PC-3 (cell line): ENCODE results near the gene RUFY1. TPM values are rescaled to one million over a fixed set of nuclear protein-coding genes. Genes with fewer than 3 reads are reported as not detected.
"Not testable (repeated sequence)": the region's sequence is repeated elsewhere in the genome, so short reads cannot be mapped to it uniquely, and the experiment has no call there.

ENCODE experiments used
- ATAC-seq: fragments of 200-7000 bp; cut with Tn5 transposase; 2 replicates; pipeline ENCODE4 v1.9.1; 2020; ENCODE audit warnings: mild to moderate bottlenecking, moderate library complexity
- BruUV-seq: library from RNA; stranded (reverse); fragments of 400-500 nt; replicated peaks from 2 replicates; lab custom pipeline; 2021; lab: Mats Ljungman, UMichigan
- CTCF ChIA-PET: fragments of 300-600 bp; sonication (Branson Sonifier 250); formaldehyde crosslinking; loops from one replicate; lab custom pipeline; 2022; ENCODE audit warnings: antibody characterized with exemption; lab: Charles Lee
- POLR2A ChIA-PET: fragments of 300-600 bp; sonication (Branson Sonifier 250); formaldehyde crosslinking; loops from one replicate; lab custom pipeline; 2022; ENCODE audit warnings: antibody characterized with exemption; ENCODE audit not compliant: unreplicated experiment; lab: Charles Lee
- DNase-seq: peaks from one replicate; pipeline ENCODE4 v3.0.0-alpha.2; 2015
- H2AFZ ChIP-seq: fragments of 300-600 bp; sonication (generic); 2 replicates; pipeline ENCODE4 v1.6.0; 2016; ENCODE audit warnings: antibody characterized with exemption, low read length
- H3F3A ChIP-seq: fragments of 300-600 bp; sonication (generic); one replicate; pipeline ENCODE4 v1.6.0; 2017; ENCODE audit warnings: antibody characterized with exemption, low read length, control low read depth, mild to moderate bottlenecking; ENCODE audit not compliant: unreplicated experiment
- H3K27ac ChIP-seq: fragments of 300-600 bp; sonication (generic); 2 replicates; pipeline ENCODE4 v1.5.1; 2016; ENCODE audit warnings: mild to moderate bottlenecking, low read length
- H3K27me3 ChIP-seq: fragments of 300-600 bp; sonication (generic); 2 replicates; pipeline ENCODE4 v1.6.1; 2016; ENCODE audit warnings: low read length, mixed read lengths
- H3K36me3 ChIP-seq: fragments of 300-600 bp; sonication (generic); 2 replicates; pipeline ENCODE4 v1.6.1; 2016; ENCODE audit warnings: low read depth, mixed run types, low read length, mixed read lengths
- H3K4me1 ChIP-seq: fragments of 300-600 bp; sonication (generic); 2 replicates; pipeline ENCODE4 v1.5.1; 2016; ENCODE audit warnings: low read length; ENCODE audit not compliant: insufficient read depth
- H3K4me2 ChIP-seq: fragments of 300-600 bp; sonication (generic); 2 replicates; pipeline ENCODE4 v1.6.0; 2016; ENCODE audit warnings: low read length
- H3K4me3 ChIP-seq: fragments of 300-600 bp; sonication (generic); 2 replicates; pipeline ENCODE4 v1.5.1; 2016; ENCODE audit warnings: mild to moderate bottlenecking, low read length, mixed read lengths
- H3K79me2 ChIP-seq: fragments of 300-600 bp; sonication (generic); 2 replicates; pipeline ENCODE4 v1.6.1; 2017; ENCODE audit warnings: low read length, mixed read lengths
- H3K9ac ChIP-seq: fragments of 300-600 bp; sonication (generic); 2 replicates; pipeline ENCODE4 v1.6.0; 2016; ENCODE audit warnings: mild to moderate bottlenecking, low read length
- H3K9me2 ChIP-seq: fragments of 300-600 bp; sonication (generic); replicated peaks from 2 replicates; pipeline ENCODE4 v1.6.1; 2016; ENCODE audit warnings: mixed run types, low read length, mixed read lengths
- H3K9me3 ChIP-seq: fragments of 300-600 bp; sonication (generic); 2 replicates; pipeline ENCODE4 v1.6.1; 2016; ENCODE audit warnings: low read length, mixed read lengths
- H4K20me1 ChIP-seq: fragments of 300-600 bp; sonication (generic); 2 replicates; pipeline ENCODE4 v1.6.1; 2016; ENCODE audit warnings: low read length, mixed read lengths
- EZH2 ChIP-seq: fragments of 300-600 bp; sonication (generic); IDR thresholded peaks from one replicate; pipeline ENCODE4 v1.6.1; 2017; ENCODE audit warnings: antibody characterized with exemption, mild to moderate bottlenecking, low read length; ENCODE audit not compliant: unreplicated experiment
- EZH2phosphoT487 ChIP-seq: fragments of 300-600 bp; sonication (generic); IDR thresholded peaks from 2 replicates; pipeline ENCODE4 v1.6.1; 2018; ENCODE audit warnings: mild to moderate bottlenecking, antibody characterized with exemption, low read length, borderline replicate concordance
- intact Hi-C: fragments of 100-400 bp; cut with micrococcal nuclease; formaldehyde crosslinking; loops from 2 replicates; pipeline ENCODE4 v1.9.0; 2023
- total RNA-seq: library from RNA; depleted of rRNA; stranded (reverse); fragments of >200 nt; gene quantifications from 2 replicates; pipeline ENCODE4 v1.2.3, GENCODE V29; 2014
- TF ChIP-seq, protein P1 (sequence below): fragments of 300-600 bp; sonication (generic); conservative IDR thresholded peaks from 2 replicates; pipeline ENCODE4 v1.5.1; 2017; ENCODE audit warnings: antibody characterized with exemption, low read depth, mild to moderate bottlenecking, low read length

RUFY1 gene
- total RNA-seq, 1 experiment from 2014 or later, result 27.1 TPM

DNA sequence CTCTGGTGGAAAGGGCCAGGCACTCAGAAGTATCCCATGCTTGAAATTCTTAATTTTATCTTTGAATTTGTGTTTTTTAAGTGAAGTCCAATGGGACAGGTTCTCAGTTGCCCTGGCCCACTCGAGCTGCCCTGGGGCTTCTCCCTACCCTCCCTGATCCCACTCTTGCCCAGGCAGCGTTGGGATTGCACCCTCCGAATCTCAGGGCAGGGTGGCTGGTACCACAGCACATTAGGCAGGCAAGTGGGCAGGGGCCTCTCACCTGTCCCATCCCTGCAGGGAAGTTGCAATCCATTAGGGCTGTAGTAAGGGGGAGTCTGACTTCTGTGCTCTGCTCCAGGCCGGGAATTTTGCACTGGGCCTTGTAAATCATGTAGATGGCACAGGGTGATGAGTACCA is 2.7 kb downstream of the RUFY1 start:
- no TSS peak for BruUV-seq
- peak overlapping the region; percentile 69; the same call in 1 of the 2 replicates for H3K4me2 ChIP-seq

DNA sequence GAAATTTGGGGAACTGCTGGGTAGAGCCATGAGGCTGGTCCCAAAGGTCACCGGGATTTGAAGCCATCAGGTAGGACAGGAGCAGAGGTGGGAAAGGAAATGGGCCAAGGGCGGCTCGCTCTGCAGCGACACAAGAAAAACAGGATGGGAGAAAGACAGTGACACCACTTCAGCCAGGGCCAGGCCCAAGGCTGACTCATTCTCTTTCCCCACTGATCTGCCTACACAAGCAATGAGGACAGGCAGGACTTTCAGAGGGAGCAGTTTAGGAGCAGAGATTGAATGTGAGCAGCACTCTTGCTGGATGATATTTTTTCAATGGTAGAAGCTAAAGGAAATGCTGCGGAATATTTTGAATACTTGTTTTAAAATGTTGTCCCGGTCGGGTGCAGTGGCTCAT is 3.5 kb downstream of the RUFY1 start:
- H3K4me2 ChIP-seq, result peak overlapping the region; percentile 69
- H3K9me2 ChIP-seq, result no peaks in the 10 kb centered on the region
- no peaks in the 10 kb centered on the region for H3K27me3 ChIP-seq
- no peaks in the 10 kb centered on the region for H3K36me3 ChIP-seq
- ChIA-PET CTCF (no interaction called here), POLR2A (no interaction called here)
- TF ChIP-seq, protein P1, sequence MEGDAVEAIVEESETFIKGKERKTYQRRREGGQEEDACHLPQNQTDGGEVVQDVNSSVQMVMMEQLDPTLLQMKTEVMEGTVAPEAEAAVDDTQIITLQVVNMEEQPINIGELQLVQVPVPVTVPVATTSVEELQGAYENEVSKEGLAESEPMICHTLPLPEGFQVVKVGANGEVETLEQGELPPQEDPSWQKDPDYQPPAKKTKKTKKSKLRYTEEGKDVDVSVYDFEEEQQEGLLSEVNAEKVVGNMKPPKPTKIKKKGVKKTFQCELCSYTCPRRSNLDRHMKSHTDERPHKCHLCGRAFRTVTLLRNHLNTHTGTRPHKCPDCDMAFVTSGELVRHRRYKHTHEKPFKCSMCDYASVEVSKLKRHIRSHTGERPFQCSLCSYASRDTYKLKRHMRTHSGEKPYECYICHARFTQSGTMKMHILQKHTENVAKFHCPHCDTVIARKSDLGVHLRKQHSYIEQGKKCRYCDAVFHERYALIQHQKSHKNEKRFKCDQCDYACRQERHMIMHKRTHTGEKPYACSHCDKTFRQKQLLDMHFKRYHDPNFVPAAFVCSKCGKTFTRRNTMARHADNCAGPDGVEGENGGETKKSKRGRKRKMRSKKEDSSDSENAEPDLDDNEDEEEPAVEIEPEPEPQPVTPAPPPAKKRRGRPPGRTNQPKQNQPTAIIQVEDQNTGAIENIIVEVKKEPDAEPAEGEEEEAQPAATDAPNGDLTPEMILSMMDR, result no peak
- TF ChIP-seq EZH2phosphoT487, result no peak
- no peak for TF ChIP-seq EZH2
- H3K9ac ChIP-seq, result no peak overlapping the region
- no TSS peak for BruUV-seq
- H3K4me3 ChIP-seq, result no peak overlapping the region; the same call in 1 of the 2 replicates
- intact Hi-C loops, result no loop called here
- H3K27ac ChIP-seq, result peak overlapping the region; percentile 32; the same call in 1 of the 2 replicates
- H3K79me2 ChIP-seq, result peaks cover 62% of the 10 kb centered on the region
- ATAC-seq (peak; percentile 25; the same call in 1 of the 2 replicates), DNase-seq (peak; percentile 63)
- no peaks in the 10 kb centered on the region for H3K9me3 ChIP-seq
- H3F3A ChIP-seq, result no peaks in the 10 kb centered on the region
- H3K4me1 ChIP-seq, result peaks cover 27% of the 10 kb centered on the region
- no peaks in the 10 kb centered on the region for H4K20me1 ChIP-seq
- no peak overlapping the region for H2AFZ ChIP-seq

More for the DNA sequence above, 2.7 kb downstream of the RUFY1 start:
- H3K4me1 ChIP-seq, result peaks cover 24% of the 10 kb centered on the region
- no peak overlapping the region for H3K27ac ChIP-seq
- H3K36me3 ChIP-seq, result no peaks in the 10 kb centered on the region
- no peak overlapping the region for H3K4me3 ChIP-seq
- no peak overlapping the region for H3K9ac ChIP-seq
- no peaks in the 10 kb centered on the region for H4K20me1 ChIP-seq
- ChIA-PET CTCF (no interaction called here), POLR2A (no interaction called here)
- no peaks in the 10 kb centered on the region for H3F3A ChIP-seq
- no peak overlapping the region for H2AFZ ChIP-seq
- H3K79me2 ChIP-seq, result peaks cover 56% of the 10 kb centered on the region
- H3K9me3 ChIP-seq, result no peaks in the 10 kb centered on the region
- intact Hi-C loops, result no loop called here
- DNase-seq, result no peak
- no peaks in the 10 kb centered on the region for H3K9me2 ChIP-seq
- no peak for TF ChIP-seq EZH2
- TF ChIP-seq EZH2phosphoT487, result no peak
- TF ChIP-seq, protein P1, result no peak
- no peaks in the 10 kb centered on the region for H3K27me3 ChIP-seq
- ATAC-seq, result no peak

DNA sequence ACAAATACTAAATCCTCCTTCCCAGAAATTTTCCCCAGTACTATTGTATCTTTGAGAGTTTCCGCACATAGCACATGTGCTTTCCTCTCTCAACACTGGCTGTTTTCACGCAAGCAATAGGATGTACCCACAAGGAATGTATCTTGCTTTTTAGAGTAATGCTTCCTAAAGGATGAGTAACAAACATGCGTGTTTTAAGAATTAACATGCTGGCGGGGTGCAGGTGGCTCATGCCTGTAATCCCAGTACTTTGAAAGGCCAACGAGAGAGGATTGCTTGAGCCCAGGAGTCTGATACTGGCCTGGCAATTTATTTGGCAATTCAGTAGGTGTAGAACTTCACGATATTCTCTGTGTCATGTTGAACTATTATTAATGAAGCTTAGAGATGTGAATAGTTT is 4.6 kb downstream of the RUFY1 start:
- Histone ChIP-seq H3K27me3 (no peaks in the 10 kb centered on the region), H3F3A (no peaks in the 10 kb centered on the region), H3K9ac (no peak overlapping the region), H3K9me3 (no peaks in the 10 kb centered on the region), H3K36me3 (no peaks in the 10 kb centered on the region), H3K79me2 (peaks cover 66% of the 10 kb centered on the region), H4K20me1 (no peaks in the 10 kb centered on the region), H3K4me2 (no peak overlapping the region), H3K4me1 (peaks cover 25% of the 10 kb centered on the region), H3K4me3 (no peak overlapping the region), H2AFZ (no peak overlapping the region), H3K27ac (no peak overlapping the region), H3K9me2 (no peaks in the 10 kb centered on the region)
- ATAC-seq (no peak), DNase-seq (no peak)
- TF ChIP-seq EZH2phosphoT487 (no peak), EZH2 (no peak)
- TF ChIP-seq, protein P1, result no peak
- intact Hi-C loops, result no loop called here
- BruUV-seq, result no TSS peak
- POLR2A ChIA-PET, result no interaction called here
- CTCF ChIA-PET, result no interaction called here

DNA sequence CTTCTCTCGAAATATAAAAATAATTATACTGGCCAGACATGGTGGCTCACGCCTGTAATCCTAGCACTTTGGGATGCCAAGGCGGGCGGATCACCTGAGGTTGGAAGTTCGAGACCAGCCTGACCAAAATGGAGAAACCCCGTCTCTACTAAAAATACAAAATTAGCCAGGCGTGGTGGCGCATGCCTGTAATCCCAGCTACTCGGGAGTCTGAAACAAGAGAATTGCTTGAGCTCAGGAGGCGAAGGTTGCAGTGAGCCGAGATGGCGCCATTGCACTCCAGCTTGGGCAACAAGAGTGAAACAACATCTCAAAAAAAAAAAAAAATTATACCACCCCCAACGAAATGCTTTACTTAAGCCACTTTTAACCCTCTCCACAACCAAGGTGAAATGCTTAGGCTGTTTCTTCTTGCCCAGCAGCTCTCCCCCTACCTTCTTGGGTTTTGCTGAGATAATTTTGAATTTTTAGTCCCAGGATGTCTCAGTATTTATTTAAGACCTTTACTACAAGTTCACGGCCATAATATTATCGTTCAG is 8.0 kb downstream of the RUFY1 start:
- DNase-seq, H3K36me3 ChIP-seq, H3K27ac ChIP-seq, ATAC-seq, H3K9me3 ChIP-seq, CTCF ChIA-PET, H3K9me2 ChIP-seq, BruUV-seq, H4K20me1 ChIP-seq, H3K27me3 ChIP-seq, H3K9ac ChIP-seq, H3F3A ChIP-seq, intact Hi-C loops, H2AFZ ChIP-seq: not testable (repeated sequence)
- H3K79me2 ChIP-seq, result peaks cover 55% of the 10 kb centered on the region
- POLR2A ChIA-PET, result interaction anchor here (1.0 kb wide), 1 partner anchor 65 kb away, joined by 10 read pairs; the partner anchor contains the start of gene HNRNPH1
- peaks cover 17% of the 10 kb centered on the region for H3K4me1 ChIP-seq
- peak overlapping the region; percentile 97 for H3K4me3 ChIP-seq
- peak overlapping the region; percentile 98; the same call in 1 of the 2 replicates for H3K4me2 ChIP-seq
